Activated CD4-positive, alpha-beta T cell treated with anti-CD3 and anti-CD28 coated beads for 4 hours (primary cell): ENCODE results near the gene FAM131A.

Experiments used
- DNase-seq, 2 donors: peaks; one replicate each; pipeline ENCODE4 v3.0.0-alpha.2; 2020

Gene FAM131A, protein sequence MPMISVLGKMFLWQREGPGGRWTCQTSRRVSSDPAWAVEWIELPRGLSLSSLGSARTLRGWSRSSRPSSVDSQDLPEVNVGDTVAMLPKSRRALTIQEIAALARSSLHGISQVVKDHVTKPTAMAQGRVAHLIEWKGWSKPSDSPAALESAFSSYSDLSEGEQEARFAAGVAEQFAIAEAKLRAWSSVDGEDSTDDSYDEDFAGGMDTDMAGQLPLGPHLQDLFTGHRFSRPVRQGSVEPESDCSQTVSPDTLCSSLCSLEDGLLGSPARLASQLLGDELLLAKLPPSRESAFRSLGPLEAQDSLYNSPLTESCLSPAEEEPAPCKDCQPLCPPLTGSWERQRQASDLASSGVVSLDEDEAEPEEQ

DNA sequence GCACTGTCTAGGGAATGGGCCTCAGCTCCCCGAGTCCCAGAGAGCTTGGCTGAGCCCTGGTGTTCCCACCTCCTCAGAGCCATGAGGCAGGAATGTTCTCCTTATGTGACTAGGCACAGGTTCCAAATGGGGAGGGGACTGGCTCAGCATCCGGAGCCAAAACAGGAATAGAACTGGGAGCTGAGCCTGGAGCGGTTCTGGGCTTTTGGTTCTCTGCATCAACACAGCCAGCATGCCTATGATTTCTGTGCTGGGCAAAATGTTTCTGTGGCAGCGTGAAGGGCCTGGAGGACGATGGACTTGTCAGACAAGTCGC is at the start of gene FAM131A:
Gene FAM131A (plus strand): TSS at position 202 of the 316 bp plus-strand sequence. CDS start 31 bp downstream, at position 233.
- no peak for DNase-seq

DNA sequence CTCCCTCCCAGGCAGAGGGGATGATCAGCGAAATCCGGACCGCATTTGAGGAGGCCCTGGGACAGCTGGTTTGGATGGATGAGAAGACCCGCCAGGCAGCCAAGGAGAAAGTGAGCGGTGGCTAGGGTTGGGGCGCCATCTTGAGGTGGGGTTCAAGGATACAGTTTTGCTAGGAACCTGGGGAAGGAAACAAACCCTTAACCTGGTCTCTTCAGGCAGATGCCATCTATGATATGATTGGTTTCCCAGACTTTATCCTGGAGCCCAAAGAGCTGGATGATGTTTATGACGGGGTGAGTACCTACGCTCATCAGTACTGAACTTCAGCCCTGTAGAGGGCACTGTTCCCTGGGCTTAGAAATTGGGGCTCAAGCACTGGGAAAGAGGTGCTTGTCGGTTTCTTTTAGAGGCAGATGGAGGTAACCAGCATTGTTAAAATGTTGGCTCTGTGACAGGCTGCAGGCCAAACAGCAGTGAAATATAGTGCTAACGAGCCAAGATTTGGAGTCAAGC is 47.9 kb upstream of the FAM131A start:
- peak; percentile 56 to 67 for DNase-seq

DNA sequence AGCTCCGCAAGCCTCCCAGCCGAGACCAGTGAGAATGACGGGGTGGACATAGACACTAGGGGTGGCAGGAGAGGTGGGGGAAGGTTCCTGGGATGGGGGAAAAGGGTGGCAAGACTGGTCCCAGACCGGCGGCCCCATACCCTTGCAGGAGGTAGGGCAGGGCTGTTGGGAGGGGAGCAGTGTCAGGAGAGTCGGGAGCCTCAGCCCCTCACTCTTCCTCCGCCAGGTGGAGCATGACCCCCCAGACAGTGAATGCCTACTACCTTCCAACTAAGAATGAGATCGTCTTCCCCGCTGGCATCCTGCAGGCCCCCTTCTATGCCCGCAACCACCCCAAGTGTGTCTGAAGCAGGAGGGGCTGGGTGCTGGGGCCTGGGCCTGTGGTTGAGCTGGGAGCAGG is 47.1 kb upstream of the FAM131A start:
- DNase-seq: no peak

DNA sequence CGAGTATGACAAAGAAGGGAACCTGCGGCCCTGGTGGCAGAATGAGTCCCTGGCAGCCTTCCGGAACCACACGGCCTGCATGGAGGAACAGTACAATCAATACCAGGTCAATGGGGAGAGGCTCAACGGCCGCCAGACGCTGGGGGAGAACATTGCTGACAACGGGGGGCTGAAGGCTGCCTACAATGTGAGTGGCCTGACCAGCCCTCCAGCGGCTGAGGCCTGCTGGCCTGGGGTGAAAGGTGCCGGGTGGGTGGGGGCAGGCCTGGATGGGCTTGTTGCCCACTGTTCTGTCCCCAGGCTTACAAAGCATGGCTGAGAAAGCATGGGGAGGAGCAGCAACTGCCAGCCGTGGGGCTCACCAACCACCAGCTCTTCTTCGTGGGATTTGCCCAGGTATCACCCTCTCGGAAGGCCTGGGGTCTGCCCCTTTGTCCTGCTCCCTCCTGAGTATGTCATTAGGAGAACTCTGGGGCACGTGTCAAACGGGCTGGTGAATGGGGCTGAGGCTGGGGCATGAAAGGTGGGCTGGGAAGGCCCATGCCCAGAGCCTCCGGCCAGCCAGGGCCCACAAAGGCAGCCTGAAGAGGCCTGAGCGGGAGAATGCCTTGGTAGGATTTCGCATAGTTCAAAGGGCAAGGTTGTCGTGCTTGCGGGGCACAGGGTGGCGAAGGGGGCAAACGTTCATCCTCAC is 46.2 kb upstream of the FAM131A start:
- no peak for DNase-seq

DNA sequence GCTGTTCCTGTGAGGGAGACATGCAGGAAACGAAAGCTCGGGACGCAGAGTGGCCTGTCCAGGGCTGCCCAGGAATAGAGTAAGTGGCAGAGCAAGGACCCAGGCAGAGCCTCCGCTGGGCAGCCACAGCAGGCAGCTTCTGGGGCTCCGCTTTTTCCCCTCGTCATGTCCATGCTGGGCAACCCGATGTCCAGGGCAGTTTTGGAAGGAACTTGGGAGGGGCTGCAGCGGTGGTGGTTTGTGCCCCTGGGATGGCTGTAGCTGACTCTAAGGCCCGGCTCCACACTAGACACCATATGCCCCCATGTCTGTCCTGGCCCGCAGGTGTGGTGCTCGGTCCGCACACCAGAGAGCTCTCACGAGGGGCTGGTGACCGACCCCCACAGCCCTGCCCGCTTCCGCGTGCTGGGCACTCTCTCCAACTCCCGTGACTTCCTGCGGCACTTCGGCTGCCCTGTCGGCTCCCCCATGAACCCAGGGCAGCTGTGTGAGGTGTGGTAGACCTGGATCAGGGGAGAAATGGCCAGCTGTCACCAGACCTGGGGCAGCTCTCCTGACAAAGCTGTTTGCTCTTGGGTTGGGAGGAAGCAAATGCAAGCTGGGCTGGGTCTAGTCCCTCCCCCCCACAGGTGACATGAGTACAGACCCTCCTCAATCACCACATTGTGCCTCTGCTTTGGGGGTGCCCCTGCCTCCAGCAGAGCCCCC is 45.5 kb upstream of the FAM131A start:
- DNase-seq: no peak

DNA sequence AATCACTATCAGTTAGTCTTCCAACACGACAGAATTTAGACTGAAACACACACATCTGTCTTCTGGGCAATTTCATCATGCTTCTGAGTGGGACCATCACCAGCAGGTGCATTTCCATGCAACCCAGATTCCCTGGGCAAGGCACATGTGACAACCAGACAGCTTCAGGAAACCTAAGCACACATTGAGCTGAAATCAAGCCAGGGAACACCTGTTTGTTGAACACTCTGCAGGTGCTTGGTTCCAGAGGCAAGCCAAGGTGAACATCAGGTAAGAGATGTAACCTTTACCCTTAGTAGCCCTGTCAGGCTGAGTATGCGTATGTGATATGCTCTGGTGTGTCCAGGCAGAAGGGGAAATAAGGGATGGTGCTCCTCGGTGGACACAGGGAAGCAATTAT is 41.6 kb upstream of the FAM131A start:
- DNase-seq: no peak

DNA sequence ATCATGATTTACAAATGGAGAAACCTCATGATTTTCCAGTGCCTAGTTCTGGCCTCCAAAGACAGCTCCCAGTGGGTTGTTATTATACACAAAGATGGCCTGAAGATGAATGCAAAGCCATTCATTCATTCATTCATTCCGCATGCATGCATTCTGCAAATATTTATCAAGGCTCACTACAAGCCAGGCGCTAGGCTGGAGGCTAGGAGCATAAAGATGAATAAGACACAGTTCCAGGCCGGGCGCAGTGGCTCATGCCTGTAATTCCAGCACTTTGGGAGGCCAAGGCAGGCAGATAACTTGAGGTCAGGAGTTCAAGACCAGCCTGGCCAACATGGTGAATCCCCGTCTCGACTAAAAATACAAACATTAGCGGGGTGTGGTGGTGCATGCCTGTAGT is 40.8 kb upstream of the FAM131A start:
- no peak for DNase-seq

DNA sequence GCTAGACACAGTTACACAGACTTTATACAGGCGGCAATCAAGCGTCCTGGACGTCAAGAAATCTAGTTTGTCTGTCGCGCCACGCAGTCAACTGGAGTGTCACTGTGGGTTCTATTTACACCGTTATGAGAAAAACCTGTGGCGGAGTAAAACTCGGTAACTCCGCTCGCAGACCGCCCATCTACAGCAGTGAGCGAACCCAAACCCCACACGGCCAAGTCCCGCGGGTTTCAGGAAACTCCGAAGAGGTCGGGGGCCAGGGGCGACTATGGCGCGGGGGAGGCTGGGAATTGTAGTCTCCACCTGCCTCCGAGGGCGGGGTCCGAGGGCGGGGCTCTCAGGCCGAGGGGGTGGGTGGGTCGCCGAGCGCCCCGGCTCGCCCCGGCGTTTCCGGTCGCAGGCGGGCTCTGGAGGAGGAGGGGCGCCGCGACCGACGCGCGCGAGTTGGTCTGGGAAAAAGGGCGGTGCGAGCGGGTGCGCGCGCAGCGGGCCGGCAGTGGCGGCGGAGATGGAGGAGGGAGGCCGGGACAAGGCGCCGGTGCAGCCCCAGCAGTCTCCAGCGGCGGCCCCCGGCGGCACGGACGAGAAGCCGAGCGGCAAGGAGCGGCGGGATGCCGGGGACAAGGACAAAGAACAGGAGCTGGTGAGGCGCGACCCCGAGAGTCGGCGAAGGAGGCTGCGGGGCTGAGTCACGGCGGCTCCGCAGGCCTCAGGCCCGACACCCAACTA is 38.5 kb upstream of the FAM131A start, which contains the start of gene PSMD2:
Gene PSMD2 (plus strand): TSS at position 483 of the 729 bp plus-strand sequence. CDS start 26 bp downstream, at position 509.
- DNase-seq: peak; percentile 98 to 99

DNA sequence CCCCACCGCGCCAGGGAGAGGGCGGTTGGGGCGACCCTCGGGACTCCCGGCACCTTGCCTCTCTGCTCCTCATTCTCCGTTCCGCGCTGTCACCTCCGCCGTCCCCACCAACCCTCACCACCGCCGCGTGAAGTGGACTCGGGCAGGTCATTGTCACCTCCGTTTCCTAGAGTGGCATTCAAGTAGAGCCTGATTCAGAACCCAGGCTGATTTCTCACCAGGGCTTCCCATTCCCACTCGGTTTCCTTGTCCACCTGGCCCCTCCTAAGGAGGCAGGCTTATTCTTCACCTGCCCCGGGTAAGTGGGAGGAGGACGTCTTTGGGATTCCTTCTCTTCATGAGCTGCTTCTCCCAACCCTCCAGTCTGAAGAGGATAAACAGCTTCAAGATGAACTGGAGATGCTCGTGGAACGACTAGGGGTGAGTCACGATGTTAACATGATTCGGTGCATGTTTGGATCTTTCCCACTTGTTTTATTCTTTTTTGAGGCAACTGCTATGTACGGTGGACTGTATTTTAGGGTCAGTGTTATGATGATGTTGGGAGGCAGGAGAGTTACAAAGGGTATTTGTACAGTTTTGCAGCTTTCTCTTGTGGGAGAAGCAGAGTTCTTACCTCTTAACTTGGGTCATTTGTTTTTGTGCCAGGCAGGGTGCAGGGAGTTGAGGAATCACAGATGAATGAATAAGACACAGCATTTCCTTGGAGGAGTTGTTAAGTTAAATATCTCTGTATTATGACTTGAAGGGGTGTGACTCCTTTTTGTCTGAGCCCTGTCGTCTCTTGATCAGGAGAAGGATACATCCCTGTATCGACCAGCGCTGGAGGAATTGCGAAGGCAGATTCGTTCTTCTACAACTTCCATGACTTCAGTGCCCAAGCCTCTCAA is 37.7 kb upstream of the FAM131A start:
- DNase-seq: no peak

DNA sequence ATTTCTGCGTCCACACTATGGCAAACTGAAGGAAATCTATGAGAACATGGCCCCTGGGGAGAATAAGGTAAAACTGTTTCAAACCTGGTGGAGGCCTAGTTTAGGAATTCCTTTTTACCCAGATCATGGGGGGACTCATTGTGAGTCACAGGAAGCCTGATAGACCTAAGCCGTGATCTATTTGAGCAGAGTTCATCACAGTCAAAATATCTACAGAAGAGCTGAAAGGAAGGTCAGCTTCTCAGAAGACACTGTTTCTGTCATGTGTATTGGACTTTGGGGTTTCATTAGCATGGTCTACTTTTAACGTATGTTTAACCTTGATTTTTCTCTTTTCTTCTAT is 37.1 kb upstream of the FAM131A start:
- no peak for DNase-seq

DNA sequence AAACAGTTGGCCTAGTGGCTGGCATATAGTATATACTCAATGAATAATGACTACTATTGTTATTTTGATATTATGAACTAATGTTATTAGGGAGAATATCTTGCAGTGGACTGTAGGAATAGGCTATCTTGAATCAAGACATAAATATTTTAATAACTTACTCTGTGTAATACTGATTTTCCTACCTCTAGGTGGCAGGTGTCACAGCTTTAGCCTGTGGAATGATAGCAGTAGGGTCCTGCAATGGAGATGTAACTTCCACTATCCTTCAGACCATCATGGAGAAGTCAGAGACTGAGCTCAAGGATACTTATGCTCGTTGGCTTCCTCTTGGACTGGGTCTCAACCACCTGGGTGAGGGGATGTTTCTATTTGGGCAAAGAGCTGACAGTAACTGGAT is 31.8 kb upstream of the FAM131A start:
- DNase-seq: no peak

DNA sequence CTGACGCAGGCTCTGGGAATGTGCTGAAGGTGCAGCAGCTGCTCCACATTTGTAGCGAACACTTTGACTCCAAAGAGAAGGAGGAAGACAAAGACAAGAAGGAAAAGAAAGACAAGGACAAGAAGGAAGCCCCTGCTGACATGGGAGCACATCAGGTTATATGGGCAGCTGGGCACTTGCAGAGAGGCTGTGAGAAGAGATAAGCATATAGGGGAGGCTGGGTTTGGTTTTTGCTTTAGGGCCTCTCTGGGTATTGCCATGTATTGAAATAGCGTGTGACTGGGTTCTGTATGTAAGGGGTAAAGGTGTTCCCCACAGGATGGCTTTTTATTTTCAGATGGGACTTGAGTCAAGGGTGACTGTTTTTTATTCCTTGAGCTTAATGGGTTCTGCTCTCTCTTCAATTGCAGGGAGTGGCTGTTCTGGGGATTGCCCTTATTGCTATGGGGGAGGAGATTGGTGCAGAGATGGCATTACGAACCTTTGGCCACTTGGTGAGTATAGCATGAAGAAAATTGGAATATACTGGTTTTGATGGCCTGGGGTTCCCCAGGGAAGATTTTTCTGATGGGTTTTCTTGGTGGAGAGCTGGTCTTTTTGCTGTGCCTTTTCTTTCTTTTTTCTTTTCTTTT is 30.9 kb upstream of the FAM131A start:
- no peak for DNase-seq

DNA sequence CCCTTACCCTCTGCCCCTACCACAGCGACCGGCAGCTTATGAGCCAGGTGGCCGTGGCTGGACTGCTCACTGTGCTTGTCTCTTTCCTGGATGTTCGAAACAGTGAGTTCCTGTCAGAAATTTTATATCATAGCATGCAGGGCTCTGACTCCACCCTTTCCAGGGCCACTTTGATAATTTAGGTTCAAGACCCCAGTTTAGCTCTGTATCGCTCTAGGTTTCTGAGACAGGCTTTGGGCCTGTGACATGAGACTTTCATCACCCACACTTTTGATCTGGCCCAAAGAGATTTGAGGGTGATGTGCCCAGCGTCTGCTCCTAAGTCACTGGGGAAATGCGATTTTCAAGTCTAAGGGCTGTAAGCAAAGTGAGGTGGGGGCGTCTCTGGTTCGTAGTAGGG is 29.5 kb upstream of the FAM131A start:
- no peak for DNase-seq

DNA sequence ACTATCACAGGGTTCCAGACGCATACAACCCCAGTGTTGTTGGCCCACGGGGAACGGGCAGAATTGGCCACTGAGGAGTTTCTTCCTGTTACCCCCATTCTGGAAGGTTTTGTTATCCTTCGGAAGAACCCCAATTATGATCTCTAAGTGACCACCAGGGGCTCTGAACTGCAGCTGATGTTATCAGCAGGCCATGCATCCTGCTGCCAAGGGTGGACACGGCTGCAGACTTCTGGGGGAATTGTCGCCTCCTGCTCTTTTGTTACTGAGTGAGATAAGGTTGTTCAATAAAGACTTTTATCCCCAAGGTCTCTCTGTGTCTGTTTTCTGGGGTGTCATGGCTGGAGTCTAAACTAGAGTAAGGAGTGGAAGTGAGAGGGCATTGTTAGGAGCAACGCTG is 28.7 kb upstream of the FAM131A start:
- DNase-seq: no peak

DNA sequence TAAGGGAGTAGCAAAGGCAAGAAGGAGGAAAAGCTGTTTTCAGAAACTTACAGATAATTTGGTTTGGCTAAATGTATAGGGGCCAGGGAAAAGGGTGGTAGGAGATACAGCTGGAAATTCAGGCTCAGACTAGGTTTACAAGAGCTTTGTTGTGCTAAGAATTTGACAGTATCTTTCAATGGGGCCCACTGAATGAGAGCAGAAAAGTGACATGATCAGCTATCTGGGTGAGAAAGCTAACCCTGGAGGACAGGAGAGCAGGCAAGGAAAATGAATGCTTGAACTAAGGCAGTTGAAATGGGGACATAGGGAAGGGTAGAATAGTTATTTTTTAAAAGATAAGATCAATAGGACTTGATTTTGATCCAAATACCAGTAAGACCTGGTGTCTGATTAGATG is 25.8 kb upstream of the FAM131A start:
- DNase-seq: no peak

DNA sequence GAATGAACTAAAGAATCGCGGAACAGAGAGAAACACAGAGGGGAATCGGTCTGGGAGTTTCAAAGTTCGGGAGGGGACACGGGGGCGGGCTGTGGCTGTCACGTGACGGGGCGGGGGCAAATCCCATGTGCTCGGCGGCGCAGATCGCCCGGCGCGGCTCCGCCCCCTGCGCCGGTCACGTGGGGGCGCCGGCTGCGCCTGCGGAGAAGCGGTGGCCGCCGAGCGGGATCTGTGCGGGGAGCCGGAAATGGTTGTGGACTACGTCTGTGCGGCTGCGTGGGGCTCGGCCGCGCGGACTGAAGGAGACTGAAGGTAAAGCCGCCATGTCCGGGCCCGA is 23.1 kb upstream of the FAM131A start, which contains the start of gene EIF4G1:
Gene EIF4G1 (plus strand): TSS at position 244 of the 337 bp plus-strand sequence. CDS start 1,191 bp downstream, outside the sequence.
- DNase-seq: peak; percentile 92 to 93

DNA sequence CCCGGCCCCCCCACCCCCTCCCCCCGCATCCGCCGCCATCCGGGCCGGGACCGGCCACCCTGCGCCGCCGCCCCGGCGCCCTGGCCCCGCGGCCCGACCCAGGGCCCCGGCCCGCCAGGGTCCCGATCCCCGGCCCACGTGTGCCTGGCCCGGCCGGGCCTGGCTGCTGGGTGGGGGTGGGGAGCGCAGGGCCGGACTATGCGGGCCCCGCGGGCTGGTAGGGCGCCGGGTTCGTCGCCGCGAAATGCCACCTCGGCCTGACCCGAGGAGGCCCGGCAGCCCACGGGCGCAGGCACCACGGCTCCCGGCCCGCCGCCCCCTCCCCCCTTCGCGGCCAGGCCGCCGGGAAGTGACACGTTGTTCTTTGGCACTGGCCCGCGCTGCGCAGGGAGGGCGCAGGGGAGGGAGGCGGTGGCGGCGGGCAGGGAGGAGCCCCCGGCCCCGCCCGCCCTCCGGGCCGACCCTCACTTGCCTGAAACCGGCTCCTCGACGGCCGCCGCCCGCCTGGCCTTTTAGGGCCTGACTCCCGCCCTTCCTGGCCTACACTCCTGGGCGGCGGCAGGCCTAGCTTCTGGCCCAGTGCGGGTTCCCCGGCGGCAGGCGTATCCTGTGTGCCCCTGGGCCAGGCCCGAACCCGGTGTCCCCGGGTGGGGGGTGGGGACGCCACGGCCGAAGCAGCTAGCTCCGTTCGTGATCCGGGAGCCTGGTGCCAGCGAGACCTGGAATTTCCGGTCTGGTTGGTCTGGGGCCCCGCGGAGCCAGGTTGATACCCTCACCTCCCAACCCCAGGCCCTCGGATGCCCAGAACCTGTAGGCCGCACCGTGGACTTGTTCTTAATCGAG is 22.5 kb upstream of the FAM131A start:
- peak; percentile 56 to 66 for DNase-seq

DNA sequence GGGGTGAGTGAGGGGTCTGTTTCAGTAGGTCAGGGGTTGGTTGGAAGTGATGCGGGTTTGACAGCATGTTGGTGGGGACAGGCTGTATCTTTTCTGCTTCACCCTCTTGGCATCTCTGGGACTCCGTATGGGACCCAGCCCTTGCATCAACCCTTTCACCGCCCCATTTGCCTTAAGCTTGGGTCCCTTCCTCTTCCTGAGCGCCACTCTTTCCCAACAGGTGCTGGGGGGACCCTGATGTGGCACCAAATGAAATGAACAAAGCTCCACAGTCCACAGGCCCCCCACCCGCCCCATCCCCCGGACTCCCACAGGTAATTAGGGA is 21.9 kb upstream of the FAM131A start:
- DNase-seq: no peak

DNA sequence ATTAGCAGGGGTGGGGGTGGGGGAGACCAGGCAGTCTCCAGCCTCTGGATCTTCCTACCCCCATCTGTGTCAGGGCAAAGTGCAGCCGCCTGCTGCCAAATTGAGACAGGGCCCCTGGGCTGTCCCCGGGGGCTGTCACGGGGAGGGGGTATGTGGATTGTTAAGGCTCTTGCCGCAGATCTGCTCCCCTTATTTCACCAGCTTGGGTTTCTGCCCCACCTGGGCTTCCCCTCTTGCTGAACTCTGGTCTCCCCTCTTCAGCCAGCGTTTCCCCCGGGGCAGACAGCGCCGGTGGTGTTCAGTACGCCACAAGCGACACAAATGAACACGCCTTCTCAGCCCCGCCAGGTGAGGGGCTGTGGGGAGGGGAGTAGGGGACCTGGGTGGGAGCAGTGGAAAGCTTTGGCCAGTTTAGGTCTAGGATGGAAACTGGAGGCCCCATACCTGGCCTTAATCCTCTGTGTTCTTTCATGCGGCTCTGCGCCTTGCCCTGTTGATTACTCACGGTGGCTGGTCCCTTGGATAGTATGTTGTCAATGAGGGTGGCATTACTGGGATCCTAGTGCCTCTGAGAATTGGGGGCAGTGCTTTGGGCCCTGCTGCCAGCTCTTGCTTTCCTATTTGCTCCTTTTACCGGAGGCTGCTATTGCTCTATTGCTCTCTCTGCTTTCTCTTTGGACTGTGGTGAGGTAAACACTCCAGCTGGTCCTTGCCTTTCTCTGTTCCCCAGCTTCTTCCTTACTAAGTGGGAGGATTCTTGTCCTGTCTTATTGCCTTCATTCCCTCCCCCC is 21.3 kb upstream of the FAM131A start:
- DNase-seq: no peak

DNA sequence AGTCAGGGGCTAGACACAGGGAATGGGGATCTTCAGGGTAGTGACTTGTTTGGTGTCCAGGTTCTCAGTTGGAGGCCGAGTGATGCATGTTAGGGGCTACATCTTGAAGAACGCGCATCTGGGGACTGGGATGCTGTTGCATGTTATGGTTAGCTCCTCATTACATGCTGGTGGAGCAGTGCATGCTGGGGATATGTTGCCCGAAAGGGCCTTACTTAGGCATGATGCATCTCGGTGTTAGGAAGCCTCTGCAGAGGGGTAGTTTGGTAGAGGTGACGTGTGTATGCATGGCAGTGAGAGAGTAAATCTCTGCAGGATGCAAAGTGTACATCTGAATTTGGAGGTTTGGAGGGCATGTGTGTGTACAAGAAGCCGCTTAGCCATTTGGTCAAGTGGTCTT is 20.6 kb upstream of the FAM131A start:
- DNase-seq: no peak
